Vagina (tissue), 2 donors: ENCODE data around the gene ABR.

Source experiments
- POLR2A ChIP-seq, 2 donors: fragments of 450-650 bp; IDR thresholded peaks; one replicate each; pipeline ENCODE4 v1.6.1; 2017; ENCODE audit warnings: antibody characterized with exemption in 2 of 2, mild to moderate bottlenecking in 2 of 2, moderate library complexity in 2 of 2
- POLR2AphosphoS5 ChIP-seq, 2 donors: sonication (generic); formaldehyde crosslinking; IDR thresholded peaks; one replicate each; pipeline ENCODE4 v1.9.0; 2017; ENCODE audit warnings: antibody characterized with exemption in 2 of 2, mild to moderate bottlenecking in 2 of 2, low read depth in 1 of 2; ENCODE audit not compliant: insufficient read depth in 1 of 2
- TF ChIP-seq, protein P1 (sequence below), 3 experiments: fragments of 450-650 bp in 2 of 3; fragments of 200-600 bp in 1 of 3; sonication (generic) in 1 of 3; IDR thresholded peaks; one replicate each; pipeline ENCODE4 v1.5.1; 2017 to 2019; ENCODE audit warnings: antibody characterized with exemption in 3 of 3, mild to moderate bottlenecking in 2 of 3, moderate library complexity in 2 of 3

DNA sequence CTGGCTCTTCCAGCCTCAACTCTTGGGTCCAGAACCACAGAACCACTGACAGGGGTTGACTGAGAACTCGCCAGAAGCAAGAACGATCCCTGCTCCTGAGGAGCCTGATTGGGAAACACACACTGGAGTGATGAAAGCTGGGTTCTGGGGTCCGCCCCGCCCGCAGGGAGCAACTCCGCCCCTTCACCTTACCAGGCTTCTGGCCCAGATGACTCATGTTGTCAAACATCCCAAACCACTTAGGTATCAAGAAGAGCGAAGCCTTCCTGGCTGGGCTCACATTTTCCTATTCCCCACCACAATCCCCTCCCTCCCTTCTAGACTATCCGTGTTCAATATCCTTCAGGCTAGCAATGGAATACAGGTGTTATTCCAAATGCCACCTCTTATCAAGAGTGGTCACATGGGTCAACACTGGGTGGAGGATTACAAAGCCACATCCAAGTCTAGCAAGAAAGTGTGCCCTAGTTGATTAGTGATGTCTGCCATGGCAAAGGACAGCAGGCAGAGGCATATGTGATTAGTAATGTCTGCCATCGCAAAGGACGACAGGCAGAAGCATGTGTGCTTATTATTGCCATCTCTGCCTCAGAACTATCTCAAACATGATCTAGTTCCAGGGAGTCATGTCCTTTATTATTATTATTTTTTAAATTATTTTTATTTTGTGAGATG, 112.4 kb downstream of the ABR start:
- TF ChIP-seq, protein P1, sequence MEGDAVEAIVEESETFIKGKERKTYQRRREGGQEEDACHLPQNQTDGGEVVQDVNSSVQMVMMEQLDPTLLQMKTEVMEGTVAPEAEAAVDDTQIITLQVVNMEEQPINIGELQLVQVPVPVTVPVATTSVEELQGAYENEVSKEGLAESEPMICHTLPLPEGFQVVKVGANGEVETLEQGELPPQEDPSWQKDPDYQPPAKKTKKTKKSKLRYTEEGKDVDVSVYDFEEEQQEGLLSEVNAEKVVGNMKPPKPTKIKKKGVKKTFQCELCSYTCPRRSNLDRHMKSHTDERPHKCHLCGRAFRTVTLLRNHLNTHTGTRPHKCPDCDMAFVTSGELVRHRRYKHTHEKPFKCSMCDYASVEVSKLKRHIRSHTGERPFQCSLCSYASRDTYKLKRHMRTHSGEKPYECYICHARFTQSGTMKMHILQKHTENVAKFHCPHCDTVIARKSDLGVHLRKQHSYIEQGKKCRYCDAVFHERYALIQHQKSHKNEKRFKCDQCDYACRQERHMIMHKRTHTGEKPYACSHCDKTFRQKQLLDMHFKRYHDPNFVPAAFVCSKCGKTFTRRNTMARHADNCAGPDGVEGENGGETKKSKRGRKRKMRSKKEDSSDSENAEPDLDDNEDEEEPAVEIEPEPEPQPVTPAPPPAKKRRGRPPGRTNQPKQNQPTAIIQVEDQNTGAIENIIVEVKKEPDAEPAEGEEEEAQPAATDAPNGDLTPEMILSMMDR (IDR thresholded peaks at IDR 0.05): no peak
- TF ChIP-seq POLR2AphosphoS5 (IDR thresholded peaks at IDR 0.05; ENCODE audit: insufficient read depth in 1 of 2, low read depth in 1 of 2) (no peak), POLR2A (IDR thresholded peaks at IDR 0.05) (no peak)
